K562 (cell line): ENCODE measurements around the gene FXYD4. TPM values are rescaled to one million over a fixed set of nuclear protein-coding genes. Genes with fewer than 3 reads are reported as not detected.

Experiments
- ATAC-seq: fragments of 200-7000 bp; cut with Tn5 transposase; 3 replicates; pipeline ENCODE4 v1.9.1; 2020; ENCODE audit warnings: moderate library complexity
- BruUV-seq: library from RNA; stranded (reverse); fragments of 400-500 nt; replicated peaks from 2 replicates; lab custom pipeline; 2021; lab: Mats Ljungman, UMichigan
- CTCF ChIA-PET: fragments of 300-600 bp; formaldehyde crosslinking; extraction: SDS; loops from one replicate; lab custom pipeline; 2021; ENCODE audit warnings: low intra/inter-chr PET ratio; lab: Yijun Ruan, JAX
- POLR2A ChIA-PET: fragments of 300-600, 350-650 bp; sonication (Branson Sonifier 250); formaldehyde crosslinking; extraction: SDS; loops from one replicate; lab custom pipeline; 2021; ENCODE audit warnings: antibody characterized with exemption, inconsistent platforms; lab: Yijun Ruan, JAX
- DNase-seq, 4 experiments: peaks; one replicate each; pipeline versions ENCODE4 v3.0.0 to v3.0.0-alpha.2; 2011 to 2018; ENCODE audit warnings: low spot score in 3 of 4, mixed read lengths in 3 of 4; ENCODE audit errors: extremely low read depth in 1 of 4
- FAIRE-seq: peaks from 2 replicates; lab custom pipeline; 2011; peaks lifted over from hg19 to GRCh38; lab: Jason Lieb, UNC
- H2AFZ ChIP-seq: 2 replicates; pipeline ENCODE4 v1.6.0; 2011; ENCODE audit warnings: low read depth, low read length, control low read depth, inconsistent platforms
- H3K27ac ChIP-seq: fragments of 200-600 bp; 3 replicates; pipeline ENCODE4 v1.8.0; 2011; ENCODE audit warnings: low read depth, mild to moderate bottlenecking, control low read depth, inconsistent platforms, low read length, moderate library complexity, mixed read lengths; ENCODE audit errors: extremely low read depth
- H3K27me3 ChIP-seq, 2 experiments: fragments of 300-600 bp in 1 of 2; 2 replicates in 1 of 2; 3 replicates in 1 of 2; pipeline versions ENCODE4 v1.6.0 to v1.8.0; 2011; ENCODE audit warnings: inconsistent platforms in 2 of 2, low read length in 2 of 2, mild to moderate bottlenecking in 1 of 2, mixed read lengths in 1 of 2, moderate library complexity in 1 of 2; ENCODE audit not compliant: control insufficient read depth in 2 of 2, insufficient read depth in 2 of 2
- H3K36me3 ChIP-seq: fragments of 300-600 bp; 3 replicates; pipeline ENCODE4 v1.8.0; 2011; ENCODE audit warnings: mild to moderate bottlenecking, low read length, inconsistent platforms; ENCODE audit not compliant: control insufficient read depth, insufficient read depth
- H3K4me1 ChIP-seq, 2 experiments: fragments of 200-600 bp in 1 of 2; replicated peaks in 1 of 2; 2 replicates in 1 of 2; 3 replicates in 1 of 2; pipeline versions ENCODE4 v1.5.1 to v1.8.0; 2011; ENCODE audit warnings: inconsistent platforms in 2 of 2, low read length in 2 of 2, mild to moderate bottlenecking in 1 of 2, mixed read lengths in 1 of 2, moderate library complexity in 1 of 2; ENCODE audit not compliant: control insufficient read depth in 2 of 2, insufficient read depth in 2 of 2
- H3K4me2 ChIP-seq: 2 replicates; pipeline ENCODE4 v1.6.1; 2011; ENCODE audit warnings: low read length, control low read depth, inconsistent platforms, mixed read lengths; ENCODE audit not compliant: insufficient read depth
- H3K4me3 ChIP-seq: fragments of 200-600 bp; sonication (generic), shearing (Covaris generic); 2 replicates; pipeline ENCODE4 v1.5.1; 2016; ENCODE audit warnings: control low read depth, inconsistent platforms
- H3K79me2 ChIP-seq: fragments of 200-600 bp; 3 replicates; pipeline ENCODE4 v1.8.0; 2011; ENCODE audit warnings: low read length, inconsistent platforms; ENCODE audit not compliant: control insufficient read depth, insufficient read depth
- H3K9ac ChIP-seq, 2 experiments: 2 replicates each; pipeline versions ENCODE4 v1.6.0 to v1.6.1; 2011; ENCODE audit warnings: low read depth in 2 of 2, low read length in 2 of 2, control low read depth in 1 of 2, inconsistent platforms in 1 of 2, mild to moderate bottlenecking in 1 of 2, mixed read lengths in 1 of 2; ENCODE audit not compliant: insufficient read depth in 1 of 2
- H3K9me1 ChIP-seq: one replicate; pipeline ENCODE4 v1.6.0; 2011; ENCODE audit warnings: inconsistent platforms, mild to moderate bottlenecking, low read length, moderate library complexity; ENCODE audit not compliant: control insufficient read depth, insufficient read depth
- H3K9me3 ChIP-seq: replicated peaks from 2 replicates; pipeline ENCODE4 v1.5.1; 2011; ENCODE audit warnings: low read depth, low read length, inconsistent platforms; ENCODE audit not compliant: control insufficient read depth, insufficient read depth
- H4K20me1 ChIP-seq: replicated peaks from 2 replicates; pipeline ENCODE4 v1.6.1; 2011; ENCODE audit warnings: low read length, inconsistent platforms, mixed read lengths; ENCODE audit not compliant: control insufficient read depth, insufficient read depth
- CHD2 ChIP-seq: IDR thresholded peaks from 2 replicates; pipeline ENCODE4 v1.6.1; 2011; ENCODE audit warnings: low read depth, low read length
- E2F8 ChIP-seq: fragments of 450-650 bp; IDR thresholded peaks from 2 replicates; pipeline ENCODE4 v1.7.1; 2018; ENCODE audit warnings: mild to moderate bottlenecking, low read depth; ENCODE audit not compliant: partially characterized antibody
- ESRRB ChIP-seq: fragments of 250-450 bp; sonication (Bioruptor Pico); IDR thresholded peaks from 2 replicates; pipeline ENCODE4 v1.5.0; 2020; ENCODE audit warnings: mild to moderate bottlenecking, moderate library complexity, borderline replicate concordance
- FOXJ2 ChIP-seq: fragments of 200-800 bp; sonication (Bioruptor generic); IDR thresholded peaks from 2 replicates; pipeline ENCODE4 v1.6.1; 2016; ENCODE audit warnings: missing genetic modification characterization, missing compliant biosample characterization
- HMGXB4 ChIP-seq: sonication (generic); formaldehyde crosslinking; IDR thresholded peaks from 2 replicates; pipeline ENCODE4 v1.8.1; 2023; ENCODE audit warnings: mild to moderate bottlenecking, missing genetic modification reagents
- OTX1 ChIP-seq: fragments of 450-650 bp; formaldehyde crosslinking; IDR thresholded peaks from 2 replicates; pipeline ENCODE4 v1.4.0; 2022; ENCODE audit warnings: mild to moderate bottlenecking
- PCBP2 ChIP-seq: fragments of 200-400 bp; formaldehyde crosslinking; IDR thresholded peaks from 2 replicates; pipeline ENCODE4 v1.6.1; 2018; ENCODE audit warnings: low read length, low read depth, mild to moderate bottlenecking, moderate library complexity; ENCODE audit not compliant: poor library complexity, severe bottlenecking
- POLR2AphosphoS2 ChIP-seq: IDR thresholded peaks from 2 replicates; pipeline ENCODE4 v1.6.1; 2012; ENCODE audit warnings: low read length, improper control_type of control experiment
- PREB ChIP-seq: sonication (generic); formaldehyde crosslinking; IDR thresholded peaks from 2 replicates; pipeline ENCODE4 v1.8.1; 2023; ENCODE audit warnings: mild to moderate bottlenecking, missing genetic modification reagents
- RFX1 ChIP-seq: fragments of 450-650 bp; IDR thresholded peaks from 2 replicates; pipeline ENCODE4 v1.6.1; 2016; ENCODE audit warnings: mild to moderate bottlenecking, moderate library complexity
- TCF3 ChIP-seq: sonication (generic); formaldehyde crosslinking; IDR thresholded peaks from 2 replicates; pipeline ENCODE4 v1.4.0; 2020; ENCODE audit warnings: mild to moderate bottlenecking, missing genetic modification reagents
- XRCC4 ChIP-seq: IDR thresholded peaks from one replicate; pipeline ENCODE4 v1.6.1; 2011; ENCODE audit not compliant: insufficient read depth, insufficient read length; ENCODE audit errors: extremely low read depth
- ZBTB1 ChIP-seq: sonication (generic); formaldehyde crosslinking; IDR thresholded peaks from 2 replicates; pipeline ENCODE4 v1.8.1; 2023; ENCODE audit warnings: missing genetic modification reagents, low read depth, mild to moderate bottlenecking, borderline replicate concordance
- ZNF274 ChIP-seq: IDR thresholded peaks from 2 replicates; pipeline ENCODE4 v1.6.1; 2011; ENCODE audit warnings: low read depth, mild to moderate bottlenecking, low read length, moderate library complexity, borderline replicate concordance
- WGBS: fragments of 100-300 bp; shearing (Covaris generic); methylation state at CpG from one replicate; pipeline ENCODE4 v1.1.6; 2016; ENCODE audit warnings: low coverage, mixed read lengths; ENCODE audit not compliant: insufficient coverage; ENCODE audit errors: missing lambda C conversion rate; 5-methylcytosine and 5-hydroxymethylcytosine counted together
- in situ Hi-C: fragments of 300-500 bp; cut with MboI; formaldehyde crosslinking; loops from 4 replicates; pipeline ENCODE4 v1.15.0; 2018; ENCODE audit warnings: inconsistent platforms, mixed read lengths
- intact Hi-C: fragments of 100-400 bp; cut with micrococcal nuclease; formaldehyde crosslinking; loops from 2 replicates; pipeline ENCODE4 v1.14.2; 2022
- polyA plus RNA-seq, 8 experiments: library from polyadenylated mRNA; depleted of rRNA in 4 of 8; stranded (reverse) in 5 of 8; unstranded in 3 of 8; fragments of >200 nt; fragmentation: Nextera tagmentation in 2 of 8; fragmentation: Illumina TruSeq in 1 of 8; extraction: Ambion mirVana in 2 of 8; extraction: Trizol in 1 of 8; gene quantifications; 2 replicates each; pipeline versions ENCODE4 v1.2.1 to v1.2.3, GENCODE V29; 2011 to 2014; ENCODE audit warnings: inconsistent platforms in 1 of 8, missing spikeins in 1 of 8
- total RNA-seq, 7 experiments: library from RNA; depleted of rRNA in 6 of 7; stranded (reverse); fragments of >200 nt in 6 of 7; fragmentation: Illumina TruSeq in 2 of 7; extraction: Trizol in 2 of 7; gene quantifications; 2 replicates each; pipeline versions ENCODE4 v1.2.1 to v1.2.3, GENCODE V29; 2011 to 2021; ENCODE audit warnings: low replicate concordance in 1 of 7

Gene FXYD4
- total and polyA plus RNA-seq, 9 of the 15 experiments (the other 6 are each of a cell fraction or from before 2014, with no cell fraction given) = not detected

GRCh38 chr10:43393606-43394360 lies 22.3 kb downstream of the FXYD4 start (continued):
- 0 out of 2 replicates have a peak, but pooled peaks have one; percentile 21 for TF ChIP-seq HMGXB4
- TF ChIP-seq, all 486 proteins: peak for 6

GRCh38 chr10:43394868-43395267 lies 23.4 kb downstream of the FXYD4 start:
- CTCF ChIA-PET = no interaction called here
- peak overlapping the region; percentile 96 for H3K27ac ChIP-seq
- in situ Hi-C loops = loop anchor here (5.0 kb wide), 1 partner anchor 57 kb away; no protein-coding TSS in a partner anchor
- peak in 2 of 4 experiments; percentile 22 to 23 for DNase-seq
- no peak for ATAC-seq
- peak overlapping the region; percentile 89 for H3K4me2 ChIP-seq
- BruUV-seq = no TSS peak
- H4K20me1 ChIP-seq = peaks cover 69% of the 10 kb centered on the region
- H3K4me3 ChIP-seq = peak overlapping the region; percentile 65
- peaks cover 58 to 62% of the 10 kb centered on the region in 2 experiments; a peak in 4 of 5 replicates for H3K4me1 ChIP-seq
- peak overlapping the region; percentile 34 to 96; a peak in 3 of 4 replicates for H3K9ac ChIP-seq
- H3K9me3 ChIP-seq = no peaks in the 10 kb centered on the region
- peaks cover 85% of the 10 kb centered on the region for H3K36me3 ChIP-seq
- 61% methylated on average over 6 of the region's 6 CpGs for WGBS
- intact Hi-C loops = loop anchor here (5.0 kb wide), 1 partner anchor 48 kb away; no protein-coding TSS in a partner anchor
- no peak overlapping the region for H2AFZ ChIP-seq
- H3K27me3 ChIP-seq = no peaks in the 10 kb centered on the region
- H3K9me1 ChIP-seq = peaks cover 8% of the 10 kb centered on the region
- POLR2A ChIA-PET = interaction anchor here (1.3 to 5.3 kb wide), 6 partner anchors 9 to 68 kb away, joined by 3 to 73 read pairs (median 7); no protein-coding TSS in a partner anchor
- peaks cover 97% of the 10 kb centered on the region for H3K79me2 ChIP-seq
- FAIRE-seq = no peak
- TF ChIP-seq POLR2AphosphoS2 = 0 out of 2 replicates have a peak, but pooled peaks have one; percentile 47
- TF ChIP-seq E2F8 = no peak
- TF ChIP-seq ZBTB1 = no peak
- TF ChIP-seq FOXJ2 (tag) = no peak
- TF ChIP-seq PREB (CRISPR knock-in tag) = peak; percentile 62; the same call in 1 of the 2 replicates
- 0 out of 2 replicates have a peak, but pooled peaks have one; percentile 14 for TF ChIP-seq CHD2
- no peak for TF ChIP-seq OTX1 (CRISPR knock-in tag)
- TF ChIP-seq XRCC4 = no peak
- TF ChIP-seq RFX1 = no peak
- no peak for TF ChIP-seq ESRRB (CRISPR knock-in tag)
- no peak for TF ChIP-seq ZNF274
- no peak for TF ChIP-seq PCBP2
- TF ChIP-seq TCF3 (CRISPR knock-in tag) = no peak
